ENCODE data around the gene RACGAP1. TPM values are rescaled to one million over a fixed set of nuclear protein-coding genes. Genes with fewer than 3 reads are reported as not detected.

The RACGAP1 gene
- total RNA-seq, 1 donor from 2014 or later, result 35.8 TPM

- DNase-seq (ENCODE audit: low read depth in 2 of 2), result no peak
Observed at GRCh38 chr12:49942921-49943624, 82.2 kb downstream of the RACGAP1 start.

- no peak for DNase-seq (ENCODE audit: low read depth in 2 of 2)
Observed at GRCh38 chr12:49942512-49942893, 82.8 kb downstream of the RACGAP1 start.

- no peak for DNase-seq (ENCODE audit: low read depth in 2 of 2)
Observed at GRCh38 chr12:49941556-49942511, 83.5 kb downstream of the RACGAP1 start.

GRCh38 chr12:49939707-49940106 lies 85.6 kb downstream of the RACGAP1 start:
- no peak for DNase-seq (ENCODE audit: low read depth in 2 of 2)

- DNase-seq (ENCODE audit: low read depth in 2 of 2), result no peak
Observed at GRCh38 chr12:49939307-49939706, 86.0 kb downstream of the RACGAP1 start.

Other genes starting within 250 kb of the RACGAP1 start
- gene NCKAP5L, start 197.1 kb downstream of the RACGAP1 start, total RNA-seq, result 5.5 and 7.8 TPM in 2 replicates
- 1.8 and 3.2 TPM in 2 replicates for gene BCDIN3D, start 182.4 kb downstream of the RACGAP1 start, total RNA-seq
- not detected in 2 replicates for gene FAIM2, start 121.6 kb downstream of the RACGAP1 start, total RNA-seq
- not detected in 2 replicates for gene AQP2, start 74.8 kb downstream of the RACGAP1 start, total RNA-seq
- under 0.01 TPM in 1 of 2 replicates, not detected in the other for gene AQP5, start 63.6 kb downstream of the RACGAP1 start, total RNA-seq
- not detected in 2 replicates for gene AQP6, start 52.5 kb downstream of the RACGAP1 start, total RNA-seq
- gene ASIC1, start 32.1 kb upstream of the RACGAP1 start, total RNA-seq, result under 0.01 TPM in 1 of 2 replicates, not detected in the other
- 46.6 and 53.4 TPM in 2 replicates for gene SMARCD1, start 59.8 kb upstream of the RACGAP1 start, total RNA-seq
- under 0.01 TPM in 1 of 2 replicates, not detected in the other for gene GPD1, start 78.5 kb upstream of the RACGAP1 start, total RNA-seq
- 39.1 and 54.7 TPM in 2 replicates for gene COX14, start 86.7 kb upstream of the RACGAP1 start, total RNA-seq
- 25.8 and 28.1 TPM in 2 replicates for gene CERS5, start 141.9 kb upstream of the RACGAP1 start, total RNA-seq